Glomerular endothelial cell (primary cell): ENCODE data around the gene PIEZO1. TPM values are rescaled to one million over a fixed set of nuclear protein-coding genes. Genes with fewer than 3 reads are reported as not detected.

Source experiments
- DNase-seq: peaks from one replicate; pipeline ENCODE4 v3.0.0-alpha.2; 2011; ENCODE audit warnings: low read depth, low spot score; ENCODE audit errors: extremely low read depth
- total RNA-seq: library from RNA; depleted of rRNA; stranded (reverse); fragments of >200 nt; gene quantifications from 2 replicates; pipeline ENCODE4 v1.2.3, GENCODE V29; 2015

Gene PIEZO1
- total RNA-seq, 1 donor from 2014 or later = 466 TPM

DNA sequence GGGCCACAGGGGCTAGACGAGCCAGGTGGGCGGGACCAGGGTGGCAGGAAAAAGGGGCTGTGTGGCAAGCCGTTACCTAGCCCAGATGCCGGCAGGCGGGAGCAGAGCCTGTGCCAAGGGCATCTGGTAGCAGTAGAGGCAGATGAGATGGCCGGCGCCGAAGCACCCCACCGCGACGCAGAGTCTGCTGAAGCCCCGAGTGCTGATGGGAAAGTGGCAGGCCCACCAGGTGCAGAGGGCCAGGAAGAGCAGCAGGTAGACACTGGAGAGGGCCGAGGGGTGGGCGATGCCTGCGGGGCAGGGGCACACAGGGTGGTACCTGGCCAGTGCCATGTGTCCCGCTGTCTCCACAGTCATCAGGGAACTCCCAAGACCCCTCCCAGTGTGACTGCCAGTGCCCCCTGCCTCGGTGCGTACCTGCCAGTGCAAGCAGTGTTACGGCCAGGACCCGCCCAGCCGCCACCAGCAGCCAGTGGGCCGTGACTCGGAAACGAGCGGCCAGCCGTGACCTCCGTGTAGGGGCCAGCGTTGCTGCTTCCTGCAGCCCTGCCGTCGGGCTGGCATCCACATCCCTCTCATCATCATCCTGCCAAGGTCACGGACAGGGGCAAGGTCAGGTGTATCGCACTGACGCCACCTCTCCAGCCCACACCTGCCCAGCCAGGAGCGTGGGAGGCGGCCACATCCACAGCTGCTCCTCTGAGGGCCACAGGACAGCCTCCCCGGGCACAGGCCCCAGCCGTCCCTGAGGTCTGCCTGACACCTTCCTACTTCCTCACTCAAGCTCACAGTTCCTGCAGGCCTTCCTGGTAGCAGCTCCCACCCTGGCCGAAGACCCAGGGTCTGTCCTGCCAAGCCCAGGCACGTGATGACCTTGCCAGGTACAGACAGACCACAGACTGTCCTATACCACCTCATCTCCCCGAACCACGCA lies 46.6 kb downstream of the PIEZO1 start:
- no peak for DNase-seq

DNA sequence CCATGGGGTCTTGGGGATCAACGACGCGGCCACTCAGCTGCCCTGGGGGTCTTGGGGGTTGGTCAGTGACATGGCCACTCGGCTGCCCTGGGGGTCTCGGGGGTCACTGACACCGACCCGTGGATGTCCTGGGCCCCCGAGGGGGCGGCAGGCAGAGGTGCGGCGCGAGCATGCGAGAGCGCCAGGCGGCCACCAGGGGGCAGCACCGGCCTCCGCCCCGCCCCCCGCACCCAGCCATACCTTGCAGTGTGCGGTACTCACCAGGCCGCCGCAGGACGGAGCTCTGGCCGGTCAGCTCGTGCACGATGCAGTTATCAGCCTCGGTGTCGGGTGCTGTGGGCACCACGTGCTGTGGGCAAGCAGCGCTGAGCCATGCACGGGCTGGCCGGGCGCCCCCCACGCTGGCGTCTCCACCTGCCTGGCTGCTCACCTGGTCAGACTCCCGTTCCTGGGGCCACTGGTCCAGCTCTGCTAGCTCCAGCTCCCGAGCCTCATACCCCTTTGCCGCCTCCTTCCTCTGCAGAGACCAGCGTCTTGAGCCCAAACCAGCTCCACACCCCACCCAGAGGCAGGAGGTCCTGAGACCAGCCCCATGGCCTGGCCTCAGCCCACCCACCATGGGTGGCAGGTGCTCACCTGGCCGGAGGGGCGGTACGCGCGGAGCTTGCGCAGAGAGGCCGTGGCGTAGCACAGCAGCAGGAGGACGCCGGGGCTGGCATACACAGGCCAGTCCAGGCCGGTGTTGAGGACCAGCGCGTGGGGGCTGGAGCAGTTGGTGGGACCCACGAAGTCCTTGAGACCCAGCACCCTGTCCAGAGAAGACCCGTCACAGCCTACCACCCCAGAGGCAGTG lies 47.5 kb downstream of the PIEZO1 start:
- peak; percentile 5 for DNase-seq

DNA sequence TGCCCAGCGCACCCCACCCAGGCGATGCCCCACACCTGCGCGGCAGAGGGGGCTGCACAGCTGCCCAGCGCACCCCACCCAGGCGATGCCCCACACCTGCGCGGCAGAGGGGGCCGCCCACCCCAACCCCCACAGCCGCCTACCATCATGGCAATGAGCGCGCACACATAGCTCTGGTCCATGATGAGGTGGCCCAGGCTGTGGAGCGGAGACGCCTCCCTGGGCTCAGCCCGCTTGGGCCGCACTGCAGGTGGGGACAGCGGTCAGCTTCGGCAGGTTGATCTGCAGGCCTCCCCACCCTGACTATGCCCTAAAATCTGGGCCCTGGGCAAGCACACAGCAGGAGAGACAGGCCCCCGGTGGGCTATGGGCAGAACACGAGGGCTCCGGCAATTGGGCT lies 48.5 kb downstream of the PIEZO1 start:
- DNase-seq = no peak

DNA sequence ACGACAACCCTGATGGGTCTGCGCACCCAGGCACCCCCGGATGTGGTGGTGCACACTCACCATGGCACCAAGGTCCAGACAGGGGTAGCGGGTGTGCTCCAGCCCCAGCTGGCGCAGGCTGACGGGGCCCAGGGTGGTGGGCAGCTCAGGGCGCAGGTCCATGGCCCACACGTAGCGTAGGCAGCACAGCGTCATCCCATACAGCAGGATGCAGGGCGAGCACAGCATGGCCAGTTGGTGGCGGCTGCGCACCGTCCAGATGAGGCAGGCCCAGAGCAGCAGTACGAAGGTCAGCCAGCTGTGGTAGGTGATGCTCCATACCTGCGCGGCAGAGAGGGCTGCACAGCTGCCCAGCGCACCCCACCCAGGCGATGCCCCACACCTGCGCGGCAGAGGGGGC lies 48.9 kb downstream of the PIEZO1 start:
- DNase-seq = no peak

DNA sequence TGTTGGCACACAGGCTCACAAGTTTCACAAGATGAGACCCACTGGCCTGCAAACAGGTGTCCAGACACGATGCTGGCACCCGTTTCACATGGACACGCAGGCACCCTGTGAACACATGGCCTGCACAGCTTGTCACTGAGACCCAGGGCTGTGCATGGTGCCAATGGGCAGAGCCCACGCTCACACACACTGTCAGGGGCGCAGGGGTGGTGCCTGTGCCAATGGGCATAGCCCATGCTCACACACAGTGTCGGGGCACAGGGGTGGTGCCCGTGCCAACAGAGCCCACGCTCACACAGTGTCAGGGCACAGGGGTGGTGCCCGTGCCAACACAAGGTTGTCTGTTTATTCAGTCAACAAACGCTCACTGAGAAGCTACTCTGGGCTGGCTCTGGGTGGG lies 49.4 kb downstream of the PIEZO1 start:
- no peak for DNase-seq

DNA sequence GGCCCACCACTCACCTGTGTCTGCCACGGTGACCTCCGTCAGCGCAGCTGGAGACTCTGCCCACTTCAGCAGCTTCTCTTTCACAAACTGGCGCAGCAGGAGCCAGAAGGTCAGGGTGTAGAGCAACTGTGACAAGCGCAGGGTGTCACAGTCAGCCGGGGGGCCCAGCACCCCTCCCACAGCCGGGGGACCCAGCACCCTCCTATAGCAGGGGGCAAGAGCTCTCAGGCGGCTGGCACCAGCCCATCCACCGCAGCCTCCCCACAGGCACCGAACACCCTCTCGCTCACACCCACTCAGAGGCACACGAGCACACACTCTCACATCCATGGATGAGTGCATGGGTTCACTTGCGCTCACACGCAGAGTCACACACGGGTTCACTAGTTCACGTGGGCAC lies 49.9 kb downstream of the PIEZO1 start:
- DNase-seq = no peak

DNA sequence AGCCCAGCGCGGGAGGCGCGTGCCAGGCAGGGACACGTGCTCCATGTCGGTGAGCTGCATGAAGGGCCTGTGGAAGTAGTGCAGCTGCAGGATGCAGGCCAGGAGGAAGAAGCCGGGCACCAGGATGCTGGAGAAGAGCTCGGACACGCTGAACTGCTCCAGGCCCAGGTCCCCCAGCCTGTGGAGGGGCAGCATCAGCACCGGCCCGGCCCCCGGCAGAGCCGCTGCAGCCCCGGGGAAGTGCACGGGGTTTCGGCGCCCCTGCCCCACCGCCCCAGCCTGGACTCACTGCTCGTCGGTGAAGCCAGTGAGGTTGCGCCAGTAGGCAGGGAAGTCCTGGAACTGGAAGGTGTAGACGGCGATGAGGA lies 50.7 kb downstream of the PIEZO1 start:
- no peak for DNase-seq

DNA sequence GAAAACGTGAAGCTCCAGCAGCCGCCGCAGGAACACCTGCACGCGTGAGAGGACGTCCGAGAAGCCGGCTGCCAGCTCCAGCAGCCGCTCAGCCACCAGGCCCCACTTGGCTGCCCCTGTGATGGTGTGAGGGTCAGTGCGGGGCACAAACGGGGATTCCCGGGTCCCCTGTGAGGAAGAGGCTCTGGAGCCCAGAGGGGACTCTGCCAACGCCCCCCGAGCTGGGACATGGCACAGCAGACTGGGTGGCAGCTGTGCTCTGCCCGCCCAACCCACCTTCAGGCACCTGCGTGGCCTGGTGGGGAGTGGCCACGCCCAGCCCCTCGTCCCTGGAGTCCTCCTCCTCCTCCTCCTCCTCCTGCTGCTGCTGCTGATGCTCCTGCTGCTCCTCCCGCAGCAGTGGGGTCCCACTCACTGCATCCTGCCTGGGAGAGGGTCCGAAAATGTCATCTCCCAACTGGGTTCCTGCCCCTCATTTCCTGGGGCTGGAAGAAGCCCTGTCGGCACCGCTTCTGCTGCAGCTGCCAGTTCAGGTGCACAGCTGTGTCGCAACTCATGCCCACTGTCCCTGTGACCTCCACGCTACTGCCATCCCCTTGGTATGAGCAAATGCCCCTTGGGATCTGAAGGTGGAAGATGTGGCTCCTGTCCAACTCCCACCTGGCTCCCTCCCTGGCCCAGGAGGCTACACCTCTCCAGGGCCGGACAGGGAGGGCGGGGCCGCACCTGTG lies 51.2 kb downstream of the PIEZO1 start:
- DNase-seq = no peak

DNA sequence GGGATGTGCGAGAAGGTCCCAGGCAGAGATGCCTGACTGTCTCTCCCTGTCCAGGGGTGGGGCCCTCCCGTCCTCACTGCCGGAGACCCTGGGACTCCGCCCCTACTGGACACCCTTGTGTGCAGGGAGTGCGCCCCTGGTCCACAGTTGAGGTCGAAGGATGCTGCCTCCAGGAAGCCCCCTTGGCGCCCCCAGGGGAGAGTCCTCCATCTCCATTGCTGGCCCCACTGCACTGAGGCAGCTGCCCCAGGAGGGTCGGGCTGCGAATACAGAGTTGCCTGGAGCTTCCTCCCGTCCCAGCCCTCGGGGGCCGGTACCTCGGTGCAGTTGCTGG lies 52.1 kb downstream of the PIEZO1 start:
- no peak for DNase-seq

DNA sequence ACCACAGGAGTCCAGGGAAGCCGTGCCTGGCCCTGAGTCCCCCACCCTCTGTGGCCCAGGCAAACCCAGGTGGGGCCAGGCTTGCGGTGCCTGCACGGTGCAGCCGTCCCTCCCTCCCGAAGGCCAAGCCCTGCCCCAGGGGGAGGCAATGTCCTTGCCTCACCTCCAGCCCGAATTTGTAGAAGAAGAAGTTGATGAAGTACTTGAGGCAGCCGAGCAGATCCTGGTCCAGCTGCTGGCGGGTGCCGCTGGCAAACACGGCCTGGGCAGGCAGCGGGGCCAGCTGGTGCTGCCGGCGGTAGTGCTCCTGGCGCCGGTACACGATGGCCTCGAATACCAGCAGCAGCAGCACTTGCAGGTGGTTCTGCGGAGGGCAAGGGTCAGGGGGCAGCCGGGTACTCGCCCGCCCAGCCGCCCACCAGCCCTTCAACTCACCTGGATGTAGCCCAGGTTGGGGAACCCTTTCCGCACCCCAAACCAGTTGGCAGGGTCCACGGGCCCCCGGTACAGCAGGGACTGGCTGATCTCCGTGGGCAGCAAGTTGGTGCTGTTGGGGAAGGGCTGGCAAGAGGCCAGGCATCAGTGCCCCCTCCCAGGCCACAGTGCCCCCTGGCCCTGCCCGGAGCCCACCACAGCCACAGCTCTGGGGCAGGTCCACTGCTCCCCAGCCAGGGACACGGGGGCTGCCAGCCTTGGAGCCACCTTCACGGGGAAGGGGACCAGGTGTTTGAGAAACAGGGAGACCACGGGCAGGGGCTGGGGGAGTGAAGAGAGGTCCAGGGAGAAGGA lies 52.7 kb downstream of the PIEZO1 start:
- DNase-seq = no peak

DNA sequence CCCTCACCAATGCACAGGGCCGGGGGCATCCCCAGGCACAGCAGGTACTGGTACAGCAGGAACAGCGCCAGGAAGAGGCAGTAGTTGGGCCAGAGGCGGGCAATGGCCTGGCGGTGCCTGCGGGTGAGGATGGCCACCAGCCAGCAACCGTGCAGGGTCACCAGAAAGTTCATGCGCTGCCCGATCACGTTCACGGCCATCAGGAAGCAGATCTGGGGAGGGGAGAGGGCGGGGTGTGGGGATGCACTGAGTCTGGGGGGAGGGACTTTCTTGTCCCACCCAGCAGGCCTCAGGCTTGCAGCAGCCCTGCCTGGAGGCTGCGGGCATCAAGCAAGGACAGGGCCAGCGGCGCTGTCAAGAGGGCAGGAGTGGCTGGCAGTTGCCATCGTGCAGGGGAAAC lies 53.3 kb downstream of the PIEZO1 start:
- DNase-seq = no peak

DNA sequence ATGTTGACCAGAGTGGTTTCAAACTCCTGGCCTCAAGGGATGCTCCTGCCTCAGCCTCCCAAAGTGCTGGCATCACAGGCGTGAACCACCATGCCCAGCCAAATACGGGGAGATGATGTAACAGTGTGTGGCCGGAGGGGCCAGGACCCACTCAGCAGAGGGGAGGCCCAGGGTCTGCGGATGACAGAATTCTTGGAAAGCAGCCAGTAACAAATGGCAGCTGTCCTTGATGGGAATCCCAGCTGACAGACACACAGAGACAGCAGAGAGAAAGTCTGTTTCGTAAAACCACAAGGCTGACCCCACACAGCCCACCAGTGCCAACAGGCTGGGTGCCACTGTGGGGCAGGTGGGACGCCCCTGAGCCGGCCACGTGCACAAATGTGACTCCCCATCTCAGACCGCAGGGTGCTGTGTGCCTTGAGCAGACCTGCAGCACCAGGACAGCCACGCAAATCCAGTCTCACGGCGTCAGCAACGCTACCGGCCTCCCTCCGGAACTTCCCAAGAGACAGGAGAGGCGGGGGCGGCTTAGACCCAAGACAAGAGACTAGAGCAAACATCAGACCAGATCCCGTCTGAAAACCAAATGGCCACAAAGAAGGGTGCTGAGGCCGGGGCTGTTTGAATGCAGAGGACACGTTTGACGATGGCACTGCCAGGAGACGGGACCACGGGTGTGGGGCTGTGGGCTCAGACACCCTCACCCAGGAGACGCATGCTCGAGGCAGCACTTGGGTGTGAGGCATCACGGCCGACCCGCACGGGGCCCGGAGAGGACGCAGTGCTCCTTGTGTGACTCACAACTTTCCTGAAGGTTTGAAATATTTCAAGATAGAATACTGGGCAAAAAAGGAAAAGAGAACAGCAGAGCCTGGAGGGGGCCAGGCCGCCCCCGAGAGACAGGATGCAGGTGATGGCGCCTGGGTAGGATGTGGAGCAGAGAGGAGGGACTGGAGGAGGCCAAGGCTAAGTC lies 54.1 kb downstream of the PIEZO1 start:
- no peak for DNase-seq

DNA sequence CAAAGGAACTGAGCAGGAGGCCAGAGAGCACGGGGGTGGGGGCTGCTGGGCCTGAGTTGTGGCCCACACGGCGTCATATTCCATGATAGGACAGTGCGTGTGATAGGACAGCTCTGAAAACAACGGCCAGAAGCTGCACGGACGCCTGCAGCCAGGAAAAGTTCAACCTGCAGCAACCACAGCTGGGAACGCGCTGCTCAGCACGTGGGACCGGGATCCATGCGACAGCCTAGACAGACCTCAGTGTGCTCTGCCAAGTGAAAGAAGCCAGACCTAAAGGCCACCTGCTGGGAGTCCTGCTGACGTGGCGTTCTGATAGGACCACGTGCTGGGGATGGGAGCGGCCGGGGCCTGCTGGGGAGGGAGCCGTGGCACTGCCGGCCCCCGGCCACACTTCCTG lies 57.1 kb downstream of the PIEZO1 start:
- no peak for DNase-seq

DNA sequence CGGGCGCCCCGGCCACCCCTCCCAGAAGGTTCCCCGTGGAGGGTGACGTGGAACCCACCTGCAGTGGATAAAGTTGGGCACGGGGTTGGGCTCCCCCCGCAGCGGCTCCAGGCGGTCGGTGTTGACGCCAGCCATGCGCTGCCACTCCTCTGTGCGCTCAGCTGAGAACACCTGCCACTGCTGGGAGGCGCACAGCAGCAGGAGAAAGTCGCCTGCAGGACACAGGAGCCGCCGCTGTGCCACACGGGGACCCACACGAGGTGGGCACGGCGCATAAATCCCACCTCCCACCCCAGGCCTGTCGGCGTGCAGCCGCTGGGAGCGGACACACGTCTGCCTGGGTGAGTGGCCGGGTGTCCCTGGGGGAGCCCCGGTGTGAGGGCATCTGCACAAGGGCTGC lies 58.0 kb downstream of the PIEZO1 start:
- DNase-seq = no peak

DNA sequence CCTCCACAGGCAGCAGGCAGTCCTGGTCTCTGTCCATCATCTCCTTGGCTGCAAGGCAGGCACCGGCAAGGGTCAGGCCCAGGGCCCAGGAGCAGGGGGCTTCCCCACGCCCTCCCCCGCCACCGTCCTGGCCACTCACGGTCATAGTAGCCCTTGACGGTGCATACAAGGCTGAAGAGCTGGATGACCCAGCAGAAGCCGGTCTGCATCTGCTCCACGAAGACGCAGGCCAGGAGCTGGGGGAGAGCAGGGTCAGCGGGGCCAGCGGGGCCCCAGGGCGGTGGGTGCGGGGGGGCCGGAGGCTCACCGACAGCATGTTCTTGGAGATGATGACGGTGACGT lies 58.6 kb downstream of the PIEZO1 start:
- no peak for DNase-seq

DNA sequence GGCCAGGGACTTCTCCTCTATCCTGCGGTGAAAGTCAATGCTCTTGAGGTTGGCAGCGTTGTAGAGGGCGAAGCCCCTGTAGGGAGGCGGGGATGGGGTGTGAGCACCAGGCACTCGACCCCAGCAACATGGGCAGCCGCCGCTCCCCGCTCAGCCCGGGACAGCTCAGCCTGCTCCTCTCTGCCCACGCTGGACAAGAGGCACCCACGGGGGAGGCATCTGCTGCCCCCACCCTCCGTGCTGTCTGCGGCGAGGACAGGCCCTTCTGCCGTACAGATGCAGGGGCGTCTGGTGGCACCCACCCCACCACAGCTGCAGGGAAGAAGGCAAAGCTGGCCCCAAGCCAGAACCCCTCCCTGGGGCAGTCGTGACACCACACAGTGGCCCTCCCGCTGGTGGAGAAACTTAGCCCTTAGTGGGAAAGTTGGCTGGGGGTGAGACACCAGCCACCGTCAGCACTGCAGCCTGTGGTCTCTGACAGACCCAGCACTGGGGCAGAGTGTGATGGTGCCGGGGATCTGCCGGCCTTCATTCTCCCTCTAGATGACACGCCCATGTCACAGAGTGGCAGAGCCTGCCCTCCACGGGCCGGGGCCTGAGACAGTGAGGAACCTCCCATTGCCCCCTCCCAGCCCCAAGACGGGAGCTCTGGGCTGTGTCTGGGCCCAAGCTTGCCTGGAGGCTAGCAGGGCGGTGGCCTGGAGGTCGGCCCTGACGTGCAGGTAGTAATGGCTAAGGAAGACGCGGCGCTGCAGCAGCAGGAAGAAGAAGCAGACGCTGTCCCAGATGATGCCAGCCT lies 59.2 kb downstream of the PIEZO1 start:
- DNase-seq = no peak

DNA sequence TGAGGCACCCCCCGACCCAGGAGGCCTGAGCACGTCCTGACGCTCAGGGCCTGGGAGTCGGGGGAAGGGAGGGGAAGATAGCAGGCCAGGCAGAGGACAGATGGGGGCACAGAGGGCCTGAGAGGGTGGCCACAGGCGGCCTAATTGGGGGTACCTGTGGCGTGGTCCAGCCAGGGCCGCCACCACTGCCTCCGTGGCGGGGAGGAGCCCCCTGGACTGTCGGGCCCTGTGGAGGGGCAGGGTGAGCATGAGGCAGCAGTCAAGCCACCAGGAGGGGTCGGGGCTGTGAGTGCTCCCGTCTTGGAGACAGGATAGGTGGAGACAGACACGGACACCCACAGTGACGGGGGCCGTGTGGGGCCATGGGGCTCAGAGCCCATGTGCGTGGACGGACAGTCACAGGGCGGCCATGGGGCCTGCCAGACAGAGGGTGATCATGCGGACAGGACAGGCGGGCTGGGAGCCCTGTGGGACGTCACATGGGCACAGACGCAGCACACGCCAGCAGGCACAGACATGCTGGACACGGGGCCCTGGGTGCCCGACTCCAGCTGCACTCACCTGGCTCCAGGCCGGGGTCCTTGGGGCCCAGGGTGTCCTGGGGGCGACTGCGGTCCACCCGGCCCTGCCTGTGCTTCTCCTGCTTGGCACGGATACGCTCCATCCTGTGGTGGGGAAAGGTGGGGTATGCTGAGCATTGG lies 60.0 kb downstream of the PIEZO1 start:
- DNase-seq = no peak

DNA sequence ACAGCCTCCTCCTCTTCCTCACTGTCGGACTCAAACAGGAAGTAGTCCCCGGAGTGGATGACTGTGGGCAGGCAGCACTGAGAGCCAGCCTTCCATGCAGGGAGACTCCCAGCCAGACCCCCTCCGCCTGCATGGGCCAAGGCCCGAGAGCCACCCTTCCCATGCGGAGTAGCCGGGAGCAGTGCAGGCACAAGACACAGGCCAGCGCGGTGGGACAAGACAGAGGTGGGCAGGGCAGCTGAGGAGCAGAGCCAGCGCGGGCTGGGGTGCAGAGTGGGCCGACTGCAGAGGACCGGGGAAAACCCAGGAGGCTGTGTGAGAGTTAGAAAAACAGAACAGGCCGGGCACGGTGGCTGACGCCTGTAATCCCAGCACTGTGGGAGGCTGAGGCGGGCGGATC lies 61.1 kb downstream of the PIEZO1 start:
- no peak for DNase-seq
